Ecto neural progenitor cell (in vitro differentiated cells): ENCODE results near the gene MYD88.

Experiments
- DNase-seq: peaks from one replicate; pipeline ENCODE4 v3.0.0-alpha.2; 2018; ENCODE audit warnings: low spot score

The MYD88 gene

GRCh38 chr3:38165722-38166387 lies 27.4 kb downstream of the MYD88 start:
- DNase-seq = no peak

- DNase-seq = no peak
Observed at GRCh38 chr3:38167591-38167990, 29.1 kb downstream of the MYD88 start.

- no peak for DNase-seq
Observed at GRCh38 chr3:38168151-38169026, 29.9 kb downstream of the MYD88 start.

- no peak for DNase-seq
Observed at GRCh38 chr3:38169027-38169317, 30.5 kb downstream of the MYD88 start.

GRCh38 chr3:38170722-38171121 lies 32.3 kb downstream of the MYD88 start:
- DNase-seq = no peak

GRCh38 chr3:38171622-38172021 lies 33.2 kb downstream of the MYD88 start:
- no peak for DNase-seq

- no peak for DNase-seq
Observed at GRCh38 chr3:38173834-38174418, 35.5 kb downstream of the MYD88 start.

GRCh38 chr3:38177181-38177580 lies 38.7 kb downstream of the MYD88 start:
- no peak for DNase-seq

GRCh38 chr3:38186781-38187180 lies 48.3 kb downstream of the MYD88 start:
- no peak for DNase-seq

- DNase-seq = no peak
Observed at GRCh38 chr3:38190481-38190881, 52.0 kb downstream of the MYD88 start.
